Nephron (organoid): ENCODE measurements around the gene SORCS3.

Source experiments
- H3K27ac Mint-ChIP-seq, 3 experiments: 2 replicates each; pipeline ENCODE4 v1.8.0; 2020; ENCODE audit warnings: mixed read lengths in 3 of 3, mild to moderate bottlenecking in 2 of 3, moderate library complexity in 1 of 3
- H3K27me3 Mint-ChIP-seq: 2 replicates; pipeline ENCODE4 v1.8.0; 2021; ENCODE audit warnings: low read depth, mild to moderate bottlenecking, moderate library complexity, mixed read lengths
- H3K36me3 Mint-ChIP-seq: 2 replicates; pipeline ENCODE4 v1.8.0; 2020; ENCODE audit warnings: low read depth, mixed read lengths
- H3K4me1 Mint-ChIP-seq: 2 replicates; pipeline ENCODE4 v1.8.0; 2020; ENCODE audit warnings: mixed read lengths
- H3K4me3 Mint-ChIP-seq, 3 experiments: 2 replicates each; pipeline ENCODE4 v1.8.0; 2020; ENCODE audit warnings: mild to moderate bottlenecking in 3 of 3, mixed read lengths in 3 of 3, moderate library complexity in 2 of 3
- H3K9me3 Mint-ChIP-seq: 2 replicates; pipeline ENCODE4 v1.8.0; 2020; ENCODE audit warnings: mixed read lengths
- CTCF ChIP-seq, 3 experiments: fragments of 200-600 bp; sonication (generic); IDR thresholded peaks; one replicate each; pipeline ENCODE4 v1.5.0; 2021; ENCODE audit warnings: antibody characterized with exemption in 3 of 3; ENCODE audit not compliant: unreplicated experiment in 3 of 3

Gene SORCS3

GRCh38 chr10:104819731-104820130, 178.6 kb downstream of the SORCS3 start:
- no peak overlapping the region for H3K27ac Mint-ChIP-seq
- TF ChIP-seq CTCF (IDR thresholded peaks at IDR 0.05; ENCODE audit: unreplicated experiment in 3 of 3): no peak
- peaks cover 4% of the 10 kb centered on the region for H3K27me3 Mint-ChIP-seq
- no peaks in the 10 kb centered on the region for H3K36me3 Mint-ChIP-seq
- H3K9me3 Mint-ChIP-seq: peaks cover 5% of the 10 kb centered on the region
- H3K4me3 Mint-ChIP-seq: no peak overlapping the region
- H3K4me1 Mint-ChIP-seq: no peaks in the 10 kb centered on the region

GRCh38 chr10:104822088-104822487, 181.0 kb downstream of the SORCS3 start:
- TF ChIP-seq CTCF (IDR thresholded peaks at IDR 0.05; ENCODE audit: unreplicated experiment in 3 of 3): no peak
- Mint-ChIP-seq H3K9me3 (peaks cover 9% of the 10 kb centered on the region), H3K36me3 (no peaks in the 10 kb centered on the region), H3K27ac (no peak overlapping the region), H3K4me3 (no peak overlapping the region), H3K27me3 (peaks cover 4% of the 10 kb centered on the region), H3K4me1 (no peaks in the 10 kb centered on the region)

- H3K4me3 Mint-ChIP-seq: no peak overlapping the region
- peaks cover 25% of the 10 kb centered on the region for H3K9me3 Mint-ChIP-seq
- H3K27me3 Mint-ChIP-seq: no peaks in the 10 kb centered on the region
- no peaks in the 10 kb centered on the region for H3K36me3 Mint-ChIP-seq
- TF ChIP-seq CTCF (IDR thresholded peaks at IDR 0.05; ENCODE audit: unreplicated experiment in 3 of 3): no peak
- no peaks in the 10 kb centered on the region for H3K4me1 Mint-ChIP-seq
- H3K27ac Mint-ChIP-seq: no peak overlapping the region
Measured at GRCh38 chr10:104824380-104825006, 183.4 kb downstream of the SORCS3 start.

GRCh38 chr10:104831272-104831671, 190.2 kb downstream of the SORCS3 start:
- no peak for TF ChIP-seq CTCF (IDR thresholded peaks at IDR 0.05; ENCODE audit: unreplicated experiment in 3 of 3)

GRCh38 chr10:104834580-104834979, 193.5 kb downstream of the SORCS3 start:
- Mint-ChIP-seq H3K27me3 (peaks cover 15% of the 10 kb centered on the region), H3K4me3 (no peak overlapping the region), H3K36me3 (no peaks in the 10 kb centered on the region), H3K4me1 (peaks cover 5% of the 10 kb centered on the region), H3K27ac (no peak overlapping the region), H3K9me3 (no peaks in the 10 kb centered on the region)
- no peak for TF ChIP-seq CTCF (IDR thresholded peaks at IDR 0.05; ENCODE audit: unreplicated experiment in 3 of 3)

More at GRCh38 chr10:104831272-104831671, 190.2 kb downstream of the SORCS3 start:
- Mint-ChIP-seq H3K4me3 (no peak overlapping the region), H3K4me1 (peaks cover 5% of the 10 kb centered on the region), H3K36me3 (no peaks in the 10 kb centered on the region), H3K9me3 (peaks cover 20% of the 10 kb centered on the region), H3K27me3 (peaks cover 3% of the 10 kb centered on the region), H3K27ac (no peak overlapping the region)

GRCh38 chr10:104835422-104835821, 194.3 kb downstream of the SORCS3 start:
- Mint-ChIP-seq H3K4me1 (peaks cover 5% of the 10 kb centered on the region), H3K27ac (peak overlapping the region in 1 of 3 experiments; percentile 4), H3K36me3 (no peaks in the 10 kb centered on the region), H3K4me3 (no peak overlapping the region), H3K27me3 (peaks cover 15% of the 10 kb centered on the region), H3K9me3 (no peaks in the 10 kb centered on the region)
- TF ChIP-seq CTCF (IDR thresholded peaks at IDR 0.05; ENCODE audit: unreplicated experiment in 3 of 3): no peak
